ENCODE results near the gene NPAS1.

Gene NPAS1

GRCh38 chr19:47022140-47022536 is 2.5 kb downstream of the NPAS1 start:
- Mint-ChIP-seq H3K4me3 (no peak overlapping the region), H3K36me3 (ENCODE audit: low read depth) (no peaks in the 10 kb centered on the region), H3K27me3 (peaks cover 60% of the 10 kb centered on the region), H3K4me1 (ENCODE audit: low read depth) (peaks cover 7% of the 10 kb centered on the region), H3K9me3 (no peaks in the 10 kb centered on the region), H3K27ac (no peak overlapping the region)

- no peak overlapping the region for H3K27ac Mint-ChIP-seq
- H3K9me3 Mint-ChIP-seq: no peaks in the 10 kb centered on the region
- peaks cover 7% of the 10 kb centered on the region for H3K4me1 Mint-ChIP-seq (ENCODE audit: low read depth)
- H3K4me3 Mint-ChIP-seq: no peak overlapping the region
- peaks cover 65% of the 10 kb centered on the region for H3K27me3 Mint-ChIP-seq
- no peaks in the 10 kb centered on the region for H3K36me3 Mint-ChIP-seq (ENCODE audit: low read depth)
These were observed 3.2 kb downstream of the NPAS1 start for GRCh38 chr19:47022541-47023447.

DNA sequence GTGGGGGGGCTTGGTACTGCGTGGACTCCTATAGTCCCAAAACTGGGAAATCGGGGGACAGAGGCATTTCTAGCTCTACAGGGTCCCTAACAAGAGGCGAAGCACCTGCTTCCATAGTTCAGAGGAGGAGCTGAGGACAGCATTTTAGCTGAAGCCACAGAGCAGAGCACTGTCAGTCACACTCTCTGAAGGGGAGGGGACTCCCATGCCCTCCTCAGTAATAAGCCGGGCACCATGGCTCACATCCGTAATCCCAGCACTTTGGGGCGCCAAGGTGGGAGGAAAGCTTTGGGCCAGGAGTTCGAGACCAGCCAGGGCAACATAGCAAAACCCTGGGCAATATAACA is 3.8 kb downstream of the NPAS1 start:
- Mint-ChIP-seq H3K27ac (no peak overlapping the region), H3K27me3 (peaks cover 66% of the 10 kb centered on the region), H3K9me3 (no peaks in the 10 kb centered on the region), H3K4me3 (no peak overlapping the region), H3K36me3 (ENCODE audit: low read depth) (no peaks in the 10 kb centered on the region), H3K4me1 (ENCODE audit: low read depth) (peaks cover 7% of the 10 kb centered on the region)

DNA sequence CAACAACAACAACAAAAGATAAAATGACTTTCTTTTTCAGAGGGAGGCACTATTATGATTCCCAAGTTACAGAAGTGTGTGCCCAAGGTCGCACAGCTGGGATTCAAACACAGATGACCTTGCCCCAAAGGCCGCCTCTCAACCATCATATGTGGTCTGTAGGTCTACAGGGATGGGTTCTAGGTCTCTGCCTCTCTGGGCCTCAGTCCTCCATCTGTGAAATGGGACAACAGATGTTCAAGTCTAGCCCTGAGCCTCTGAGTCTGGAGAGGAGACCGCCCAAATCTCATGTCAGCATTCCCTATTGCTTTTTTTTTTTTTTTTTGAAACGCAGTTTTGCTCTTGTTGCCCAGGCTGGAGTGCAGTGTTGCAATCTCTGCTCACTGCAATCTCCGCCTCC is 4.9 kb downstream of the NPAS1 start:
- peaks cover 57% of the 10 kb centered on the region for H3K27me3 Mint-ChIP-seq
- no peaks in the 10 kb centered on the region for H3K9me3 Mint-ChIP-seq
- no peaks in the 10 kb centered on the region for H3K36me3 Mint-ChIP-seq (ENCODE audit: low read depth)
- no peak overlapping the region for H3K27ac Mint-ChIP-seq
- peaks cover 7% of the 10 kb centered on the region for H3K4me1 Mint-ChIP-seq (ENCODE audit: low read depth)
- no peak overlapping the region for H3K4me3 Mint-ChIP-seq

- H3K36me3 Mint-ChIP-seq (ENCODE audit: low read depth): no peaks in the 10 kb centered on the region
- peaks cover 62% of the 10 kb centered on the region for H3K27me3 Mint-ChIP-seq
- no peaks in the 10 kb centered on the region for H3K9me3 Mint-ChIP-seq
- no peak overlapping the region for H3K27ac Mint-ChIP-seq
- peaks cover 7% of the 10 kb centered on the region for H3K4me1 Mint-ChIP-seq (ENCODE audit: low read depth)
- H3K4me3 Mint-ChIP-seq: no peak overlapping the region
These were observed 6.5 kb downstream of the NPAS1 start for GRCh38 chr19:47026156-47026555.

- Mint-ChIP-seq H3K9me3 (no peaks in the 10 kb centered on the region), H3K36me3 (ENCODE audit: low read depth) (no peaks in the 10 kb centered on the region), H3K4me1 (ENCODE audit: low read depth) (peaks cover 7% of the 10 kb centered on the region), H3K27ac (no peak overlapping the region), H3K27me3 (peaks cover 58% of the 10 kb centered on the region), H3K4me3 (no peak overlapping the region)
These were observed 7.3 kb downstream of the NPAS1 start for GRCh38 chr19:47026889-47027288.

GRCh38 chr19:47027586-47028088 is 8.0 kb downstream of the NPAS1 start:
- H3K9me3 Mint-ChIP-seq: no peaks in the 10 kb centered on the region
- H3K36me3 Mint-ChIP-seq (ENCODE audit: low read depth): no peaks in the 10 kb centered on the region

DNA sequence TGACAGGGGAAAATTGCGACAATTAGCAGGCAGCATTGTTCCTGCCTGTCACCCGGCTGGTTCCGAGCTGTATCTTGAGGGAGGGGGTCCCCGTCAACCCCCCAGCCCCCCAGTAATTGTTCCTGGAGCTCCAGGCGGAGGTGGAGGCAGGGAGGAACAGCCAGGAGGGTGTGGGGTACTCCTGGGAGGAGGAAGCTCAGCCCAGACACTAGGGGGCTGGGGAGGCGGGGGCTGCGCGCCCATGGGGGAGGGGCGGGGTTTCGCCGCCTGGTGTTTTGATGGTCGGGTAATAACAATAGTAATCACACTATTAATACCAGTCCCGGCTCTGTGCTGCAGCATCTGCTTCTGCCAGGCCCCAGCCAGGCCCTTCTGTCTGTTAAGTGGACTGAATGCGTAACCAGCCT is 8.6 kb downstream of the NPAS1 start:
- Mint-ChIP-seq H3K4me3 (no peak overlapping the region), H3K4me1 (ENCODE audit: low read depth) (peaks cover 2% of the 10 kb centered on the region), H3K9me3 (no peaks in the 10 kb centered on the region), H3K27me3 (peaks cover 48% of the 10 kb centered on the region), H3K36me3 (ENCODE audit: low read depth) (no peaks in the 10 kb centered on the region), H3K27ac (no peak overlapping the region)

More at GRCh38 chr19:47027586-47028088, 8.0 kb downstream of the NPAS1 start:
- Mint-ChIP-seq H3K27ac (no peak overlapping the region), H3K4me1 (ENCODE audit: low read depth) (peaks cover 7% of the 10 kb centered on the region), H3K4me3 (no peak overlapping the region), H3K27me3 (peaks cover 53% of the 10 kb centered on the region)

- H3K4me3 Mint-ChIP-seq: no peak overlapping the region
- H3K9me3 Mint-ChIP-seq: no peaks in the 10 kb centered on the region
- peaks cover 18% of the 10 kb centered on the region for H3K4me1 Mint-ChIP-seq (ENCODE audit: low read depth)
- peaks cover 17% of the 10 kb centered on the region for H3K27me3 Mint-ChIP-seq
- H3K27ac Mint-ChIP-seq: no peak overlapping the region
- no peaks in the 10 kb centered on the region for H3K36me3 Mint-ChIP-seq (ENCODE audit: low read depth)
These were observed 12.7 kb downstream of the NPAS1 start for GRCh38 chr19:47032171-47032811.

DNA sequence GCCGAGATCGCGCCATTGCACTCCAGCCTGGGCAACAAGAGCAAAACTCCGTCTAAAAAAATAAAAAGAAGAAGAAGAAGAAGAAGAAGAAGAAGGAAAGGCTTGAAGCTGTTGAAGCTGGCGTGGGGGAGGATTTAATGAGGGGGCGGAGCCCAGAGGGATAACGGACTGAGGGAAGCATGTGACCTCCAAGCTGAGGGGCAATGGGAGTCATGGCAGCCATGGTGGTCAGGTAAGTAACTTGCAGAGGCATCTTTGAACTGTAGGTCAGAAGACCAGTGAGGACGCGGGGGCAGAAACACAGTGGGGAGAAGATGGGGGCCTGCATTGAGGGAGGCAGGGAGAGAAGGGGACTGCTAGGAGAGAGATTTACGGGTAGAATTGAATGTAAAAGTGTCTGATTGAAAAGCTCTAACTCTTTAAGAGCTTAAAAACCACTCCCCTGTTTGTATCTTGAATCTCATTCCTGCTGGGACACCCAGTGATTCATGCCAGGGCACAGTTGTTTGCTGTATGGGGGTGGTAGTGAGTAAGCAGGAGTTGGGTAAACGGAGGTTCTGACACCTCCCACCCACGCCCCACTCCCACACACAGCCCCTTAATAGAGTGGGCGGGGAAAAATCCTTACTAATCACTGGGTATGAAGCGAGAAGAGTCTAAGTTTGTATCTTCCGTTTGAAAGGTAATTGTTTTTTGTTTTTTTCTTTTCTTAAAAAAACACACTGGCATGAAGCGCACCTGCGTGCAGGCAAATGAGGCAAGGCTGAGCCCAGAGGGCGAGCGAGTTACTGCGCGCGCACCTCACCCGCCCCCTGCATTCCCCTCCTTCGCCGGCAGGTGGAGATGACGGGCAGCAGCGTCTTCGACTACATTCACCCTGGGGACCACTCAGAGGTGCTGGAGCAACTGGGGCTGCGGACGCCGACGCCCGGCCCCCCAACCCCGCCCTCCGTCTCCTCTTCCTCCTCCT is 15.8 kb downstream of the NPAS1 start:
- Mint-ChIP-seq H3K27me3 (peaks cover 5% of the 10 kb centered on the region), H3K36me3 (ENCODE audit: low read depth) (no peaks in the 10 kb centered on the region), H3K4me3 (peak overlapping the region; percentile 82), H3K9me3 (no peaks in the 10 kb centered on the region), H3K27ac (peak overlapping the region; percentile 78), H3K4me1 (ENCODE audit: low read depth) (peaks cover 21% of the 10 kb centered on the region)

DNA sequence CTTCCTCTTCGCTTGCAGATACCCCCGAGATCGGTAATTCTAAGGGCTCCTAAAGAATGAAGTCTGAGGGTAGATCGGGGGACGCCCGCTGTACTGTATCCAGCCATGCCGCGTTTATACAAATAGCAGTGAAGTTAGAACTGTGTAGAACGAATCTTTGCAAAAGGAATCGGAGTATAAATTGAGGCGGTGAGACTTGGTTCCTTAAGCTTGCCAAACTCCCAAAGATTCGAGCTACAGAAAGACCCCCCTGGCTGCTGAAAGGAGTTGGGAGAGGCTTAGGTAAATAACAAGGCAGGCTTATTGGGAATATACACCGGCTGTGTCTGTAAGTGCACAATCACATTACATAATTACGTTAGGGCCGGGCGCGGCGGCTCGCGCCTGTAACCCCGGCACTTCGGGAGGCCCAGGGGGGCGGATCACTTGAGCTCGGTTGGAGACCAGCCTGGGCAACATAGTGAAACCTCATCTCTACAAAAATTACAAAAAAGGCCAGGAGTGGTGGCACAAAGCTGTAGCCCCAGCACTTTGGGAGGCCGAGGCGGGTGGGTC is 16.5 kb downstream of the NPAS1 start:
- peaks cover 21% of the 10 kb centered on the region for H3K4me1 Mint-ChIP-seq (ENCODE audit: low read depth)
- no peaks in the 10 kb centered on the region for H3K27me3 Mint-ChIP-seq
- H3K27ac Mint-ChIP-seq: peak overlapping the region; percentile 78
- H3K9me3 Mint-ChIP-seq: no peaks in the 10 kb centered on the region
- H3K4me3 Mint-ChIP-seq: peak overlapping the region; percentile 82
- no peaks in the 10 kb centered on the region for H3K36me3 Mint-ChIP-seq (ENCODE audit: low read depth)

DNA sequence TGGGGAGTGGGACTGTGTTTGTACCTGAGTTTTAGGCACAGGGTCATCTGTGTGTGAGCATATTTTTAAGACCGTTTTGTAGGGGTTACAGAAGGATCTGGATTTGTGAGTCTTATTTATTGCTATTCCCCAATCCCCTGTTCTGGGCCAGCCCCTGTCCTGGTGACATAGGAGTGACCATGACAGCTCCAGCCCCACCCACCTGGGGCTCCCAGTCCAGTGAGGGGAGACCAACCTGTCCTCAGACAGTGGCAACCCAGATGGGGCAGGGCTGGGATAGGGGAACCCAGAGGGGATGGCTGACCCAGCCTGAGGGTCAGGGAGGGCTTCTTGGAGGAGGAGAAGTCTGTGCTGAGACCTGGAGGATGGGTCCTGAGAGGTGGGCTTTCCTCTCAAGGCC is 18.1 kb downstream of the NPAS1 start:
- Mint-ChIP-seq H3K36me3 (ENCODE audit: low read depth) (no peaks in the 10 kb centered on the region), H3K27ac (no peak overlapping the region), H3K9me3 (no peaks in the 10 kb centered on the region), H3K27me3 (no peaks in the 10 kb centered on the region), H3K4me3 (no peak overlapping the region), H3K4me1 (ENCODE audit: low read depth) (peaks cover 21% of the 10 kb centered on the region)

DNA sequence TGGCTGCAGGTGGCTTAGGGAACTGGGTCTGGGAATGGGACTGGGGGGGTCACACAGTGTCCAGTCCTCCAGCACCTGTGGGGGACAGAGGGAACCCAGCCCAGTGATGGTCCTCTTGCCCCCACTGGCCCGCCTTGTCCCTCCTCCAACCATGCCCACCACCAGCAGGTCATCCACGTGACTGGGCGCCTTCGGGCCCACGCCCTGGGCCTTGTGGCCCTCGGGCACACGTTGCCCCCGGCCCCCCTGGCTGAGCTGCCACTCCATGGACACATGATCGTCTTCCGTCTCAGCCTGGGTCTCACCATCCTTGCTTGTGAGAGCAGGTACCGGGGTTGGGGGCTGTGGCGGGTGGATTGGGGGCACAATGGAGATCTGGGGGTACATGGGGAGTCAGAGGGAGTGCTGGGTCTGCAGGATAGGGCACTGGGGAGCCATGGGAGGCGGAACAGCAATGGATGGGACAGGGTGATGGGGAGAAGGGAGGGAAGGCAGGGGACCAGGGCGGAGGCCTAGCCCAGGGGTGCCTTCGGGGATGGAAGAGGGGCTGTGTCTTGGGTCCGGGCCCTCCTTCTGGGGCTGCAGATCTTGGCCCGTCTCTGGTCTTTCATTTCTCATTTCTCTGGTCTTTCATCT is 19.7 kb downstream of the NPAS1 start:
- no peaks in the 10 kb centered on the region for H3K9me3 Mint-ChIP-seq
- H3K4me3 Mint-ChIP-seq: no peak overlapping the region
- no peaks in the 10 kb centered on the region for H3K36me3 Mint-ChIP-seq (ENCODE audit: low read depth)
- peaks cover 21% of the 10 kb centered on the region for H3K4me1 Mint-ChIP-seq (ENCODE audit: low read depth)
- H3K27ac Mint-ChIP-seq: no peak overlapping the region
- H3K27me3 Mint-ChIP-seq: no peaks in the 10 kb centered on the region

GRCh38 chr19:47040869-47041268 is 21.2 kb downstream of the NPAS1 start:
- Mint-ChIP-seq H3K4me3 (no peak overlapping the region), H3K36me3 (ENCODE audit: low read depth) (no peaks in the 10 kb centered on the region), H3K27me3 (no peaks in the 10 kb centered on the region), H3K9me3 (no peaks in the 10 kb centered on the region), H3K27ac (no peak overlapping the region), H3K4me1 (ENCODE audit: low read depth) (peaks cover 11% of the 10 kb centered on the region)
